Natural killer cell (primary cell): ENCODE results near the gene HDAC11. TPM values are rescaled to one million over a fixed set of nuclear protein-coding genes. Genes with fewer than 3 reads are reported as not detected.

ENCODE experiments used
- ATAC-seq, 3 donors: fragments of 150-1000 bp in 2 of 3; fragments of 200-7000 bp in 1 of 3; cut with Tn5 transposase; 1 replicate in 1 of 3; 2 replicates in 2 of 3; pipeline ENCODE4 v1.10.0; 2021; ENCODE audit warnings: mild to moderate bottlenecking in 2 of 3, moderate library complexity in 2 of 3
- DNase-seq, 2 donors: peaks; one replicate each; pipeline versions ENCODE4 v3.0.0 to v3.0.0-alpha.2; 2013 to 2021; ENCODE audit warnings: mixed read lengths in 1 of 2
- H3K27ac ChIP-seq: one replicate; pipeline ENCODE4 v1.5.1; 2013; ENCODE audit warnings: mild to moderate bottlenecking, low read length
- H3K27me3 ChIP-seq: one replicate; pipeline ENCODE4 v1.6.1; 2013; ENCODE audit warnings: low read length; ENCODE audit not compliant: control insufficient read depth, insufficient read depth
- H3K36me3 ChIP-seq: one replicate; pipeline ENCODE4 v1.6.1; 2013; ENCODE audit warnings: low read length; ENCODE audit not compliant: control insufficient read depth, insufficient read depth
- H3K4me1 ChIP-seq: one replicate; pipeline ENCODE4 v1.6.1; 2013; ENCODE audit warnings: low read length; ENCODE audit not compliant: control insufficient read depth, insufficient read depth
- H3K4me3 ChIP-seq: one replicate; pipeline ENCODE4 v1.5.1; 2013; ENCODE audit warnings: low read length
- H3K9me3 ChIP-seq: one replicate; pipeline ENCODE4 v1.6.1; 2013; ENCODE audit warnings: low read length; ENCODE audit not compliant: control insufficient read depth, insufficient read depth
- H3K27ac Mint-ChIP-seq, 2 donors: one replicate each; pipeline ENCODE4 v1.8.0; 2022; ENCODE audit warnings: mild to moderate bottlenecking in 2 of 2, mixed read lengths in 2 of 2, moderate library complexity in 1 of 2
- H3K27me3 Mint-ChIP-seq, 2 donors: one replicate each; pipeline ENCODE4 v1.8.0; 2022; ENCODE audit warnings: low read depth in 2 of 2, mixed read lengths in 2 of 2
- H3K36me3 Mint-ChIP-seq: one replicate; pipeline ENCODE4 v1.8.0; 2022; ENCODE audit warnings: mixed read lengths
- H3K4me1 Mint-ChIP-seq, 2 donors: one replicate each; pipeline ENCODE4 v1.8.0; 2022; ENCODE audit warnings: mixed read lengths in 2 of 2
- H3K4me3 Mint-ChIP-seq: one replicate; pipeline ENCODE4 v1.8.0; 2022; ENCODE audit warnings: mild to moderate bottlenecking, moderate library complexity, mixed read lengths
- H3K9me3 Mint-ChIP-seq, 2 donors: one replicate each; pipeline ENCODE4 v1.8.0; 2022; ENCODE audit warnings: mixed read lengths in 2 of 2
- CTCF ChIP-seq: fragments of 200-600 bp; IDR thresholded peaks from one replicate; pipeline ENCODE4 v1.8.0; 2022; ENCODE audit warnings: antibody characterized with exemption
- WGBS: methylation state at CpG from one replicate; pipeline ENCODE4 v1.1.7; 2013; ENCODE audit warnings: missing lambda C conversion rate; ENCODE audit not compliant: insufficient coverage; 5-methylcytosine and 5-hydroxymethylcytosine counted together
- intact Hi-C: fragments of 100-400 bp; cut with micrococcal nuclease; formaldehyde crosslinking; loops from one replicate; pipeline ENCODE4 v1.14.2; 2022
- total RNA-seq, 4 donors: library from RNA; stranded (reverse); fragments of 120-200 nt in 1 of 4; gene quantifications; one replicate each; pipeline versions ENCODE4 v1.2.3 to v1.2.4, GENCODE V29; 2013 to 2022

The HDAC11 gene
- total RNA-seq, 3 donors from 2014 or later (not counting 1 experiment from before 2014, with no cell fraction given): 3.4 to 5.3 (median 3.9) TPM

- H3K4me1 Mint-ChIP-seq: peaks cover 5 to 7% of the 10 kb centered on the region in 2 donors
- H3K27me3 Mint-ChIP-seq: peaks cover 6 to 17% of the 10 kb centered on the region in 2 donors
- DNase-seq (no peak), ATAC-seq (no peak)
- peak overlapping the region in 1 of 2 donors; percentile 11 for H3K27ac Mint-ChIP-seq
- H3K27me3 ChIP-seq: peaks cover 5% of the 10 kb centered on the region
- no peak overlapping the region for H3K4me3 Mint-ChIP-seq
- intact Hi-C loops: no loop called here
- H3K36me3 Mint-ChIP-seq: no peaks in the 10 kb centered on the region
- no peak for TF ChIP-seq CTCF
- H3K4me1 ChIP-seq: no peaks in the 10 kb centered on the region
- H3K9me3 Mint-ChIP-seq: no peaks in the 10 kb centered on the region
- H3K9me3 ChIP-seq: no peaks in the 10 kb centered on the region
- H3K36me3 ChIP-seq: no peaks in the 10 kb centered on the region
- no peak overlapping the region for H3K27ac ChIP-seq
- H3K4me3 ChIP-seq: no peak overlapping the region
- WGBS: 70% methylated on average over 3 of the region's 3 CpGs
These were observed 56.3 kb downstream of the HDAC11 start for GRCh38 chr3:13536432-13536831.

- Histone ChIP-seq H3K9me3 (no peaks in the 10 kb centered on the region), H3K27me3 (peaks cover 5% of the 10 kb centered on the region), H3K36me3 (no peaks in the 10 kb centered on the region), H3K4me3 (no peak overlapping the region), H3K4me1 (no peaks in the 10 kb centered on the region), H3K27ac (no peak overlapping the region)
- DNase-seq (no peak), ATAC-seq (no peak)
- peak overlapping the region in 1 of 2 donors; percentile 11 for H3K27ac Mint-ChIP-seq
- peaks cover 6 to 17% of the 10 kb centered on the region in 2 donors for H3K27me3 Mint-ChIP-seq
- no peaks in the 10 kb centered on the region for H3K9me3 Mint-ChIP-seq
- peaks cover 5 to 7% of the 10 kb centered on the region in 2 donors for H3K4me1 Mint-ChIP-seq
- intact Hi-C loops: no loop called here
- no peak overlapping the region for H3K4me3 Mint-ChIP-seq
- WGBS: 6% methylated on average over 8 of the region's 8 CpGs
- TF ChIP-seq CTCF: no peak
- no peaks in the 10 kb centered on the region for H3K36me3 Mint-ChIP-seq
These were observed 56.7 kb downstream of the HDAC11 start for GRCh38 chr3:13536832-13537231.

GRCh38 chr3:13537244-13537908 is 57.3 kb downstream of the HDAC11 start:
- no peaks in the 10 kb centered on the region for H3K36me3 ChIP-seq
- no peaks in the 10 kb centered on the region for H3K4me1 ChIP-seq
- ATAC-seq (no peak), DNase-seq (no peak)
- no peak for TF ChIP-seq CTCF
- Mint-ChIP-seq H3K9me3 (no peaks in the 10 kb centered on the region), H3K36me3 (no peaks in the 10 kb centered on the region), H3K4me1 (peaks cover 5 to 7% of the 10 kb centered on the region in 2 donors), H3K27ac (no peak overlapping the region), H3K4me3 (no peak overlapping the region), H3K27me3 (peaks cover 6 to 17% of the 10 kb centered on the region in 2 donors)
- WGBS: 84% methylated on average over 6 of the region's 6 CpGs
- intact Hi-C loops: no loop called here
- H3K27me3 ChIP-seq: peaks cover 5% of the 10 kb centered on the region
- no peak overlapping the region for H3K27ac ChIP-seq
- H3K4me3 ChIP-seq: no peak overlapping the region
- H3K9me3 ChIP-seq: no peaks in the 10 kb centered on the region

- H3K4me1 ChIP-seq: no peaks in the 10 kb centered on the region
- ATAC-seq: no peak
- H3K27me3 Mint-ChIP-seq: peaks cover 6 to 17% of the 10 kb centered on the region in 2 donors
- H3K27ac ChIP-seq: no peak overlapping the region
- peaks cover 5 to 7% of the 10 kb centered on the region in 2 donors for H3K4me1 Mint-ChIP-seq
- no peak overlapping the region for H3K4me3 ChIP-seq
- peaks cover 5% of the 10 kb centered on the region for H3K27me3 ChIP-seq
- no peak overlapping the region for H3K4me3 Mint-ChIP-seq
- no peak for DNase-seq
- no peaks in the 10 kb centered on the region for H3K9me3 Mint-ChIP-seq
- H3K27ac Mint-ChIP-seq: no peak overlapping the region
- H3K36me3 Mint-ChIP-seq: no peaks in the 10 kb centered on the region
- H3K9me3 ChIP-seq: no peaks in the 10 kb centered on the region
- WGBS: 83% methylated on average over 6 of the region's 6 CpGs
- TF ChIP-seq CTCF: no peak
- H3K36me3 ChIP-seq: no peaks in the 10 kb centered on the region
- intact Hi-C loops: no loop called here
These were observed 57.8 kb downstream of the HDAC11 start for GRCh38 chr3:13537909-13538296.
